Keratinocyte (primary cell): Measurements from ENCODE around the gene TRPV4. TPM values are rescaled to one million over a fixed set of nuclear protein-coding genes. Genes with fewer than 3 reads are reported as not detected.

Experiments used
- DNase-seq: peaks from one replicate; pipeline ENCODE4 v3.0.0-alpha.2; 2011; ENCODE audit warnings: low read depth, missing footprints, low spot score
- FAIRE-seq: peaks from 2 replicates; lab custom pipeline; 2011; peaks lifted over from hg19 to GRCh38; lab: Jason Lieb, UNC
- H2AFZ ChIP-seq: 2 replicates; pipeline ENCODE4 v1.6.0; 2012; ENCODE audit warnings: low read length, control low read depth, inconsistent platforms; ENCODE audit not compliant: control insufficient read depth
- H3K27ac ChIP-seq: 2 replicates; pipeline ENCODE4 v1.5.1; 2011; ENCODE audit warnings: low read length; ENCODE audit not compliant: control insufficient read depth, insufficient read depth
- H3K27me3 ChIP-seq: 3 replicates; pipeline ENCODE4 v1.6.0; 2011; ENCODE audit warnings: low read length; ENCODE audit not compliant: control insufficient read depth, insufficient read depth; ENCODE audit errors: extremely low read depth
- H3K36me3 ChIP-seq, 2 experiments: 2 replicates in 1 of 2; 3 replicates in 1 of 2; pipeline ENCODE4 v1.5.1; 2011; ENCODE audit warnings: low read length in 2 of 2, mild to moderate bottlenecking in 1 of 2; ENCODE audit not compliant: control insufficient read depth in 2 of 2, insufficient read depth in 2 of 2; ENCODE audit errors: extremely low read depth in 1 of 2
- H3K4me1 ChIP-seq: 3 replicates; pipeline ENCODE4 v1.5.1; 2011; ENCODE audit warnings: low read length; ENCODE audit not compliant: control insufficient read depth, insufficient read depth; ENCODE audit errors: extremely low read depth
- H3K4me2 ChIP-seq: 3 replicates; pipeline ENCODE4 v1.6.0; 2011; ENCODE audit warnings: low read depth, low read length; ENCODE audit not compliant: control insufficient read depth, insufficient read depth; ENCODE audit errors: extremely low read depth
- H3K4me3 ChIP-seq, 3 experiments: fragments of 200-600 bp in 1 of 3; sonication (generic) in 1 of 3; 2 replicates in 2 of 3; 3 replicates in 1 of 3; pipeline ENCODE4 v1.5.1; 2011 to 2016; ENCODE audit warnings: low read length in 3 of 3, mild to moderate bottlenecking in 3 of 3, control low read depth in 2 of 3, inconsistent platforms in 1 of 3, low read depth in 1 of 3, mixed read lengths in 1 of 3, mixed run types in 1 of 3, moderate library complexity in 1 of 3; ENCODE audit not compliant: control insufficient read depth in 2 of 3, insufficient read depth in 2 of 3; ENCODE audit errors: extremely low read depth in 1 of 3
- H3K79me2 ChIP-seq: 2 replicates; pipeline ENCODE4 v1.6.0; 2012; ENCODE audit warnings: low read length; ENCODE audit not compliant: control insufficient read depth, insufficient read depth
- H3K9ac ChIP-seq: 3 replicates; pipeline ENCODE4 v1.6.0; 2011; ENCODE audit warnings: low read length; ENCODE audit not compliant: control insufficient read depth, insufficient read depth; ENCODE audit errors: extremely low read depth
- H3K9me1 ChIP-seq: 3 replicates; pipeline ENCODE4 v1.6.0; 2011; ENCODE audit warnings: low read length; ENCODE audit not compliant: control insufficient read depth, insufficient read depth; ENCODE audit errors: extremely low read depth
- H3K9me3 ChIP-seq: 2 replicates; pipeline ENCODE4 v1.5.1; 2012; ENCODE audit warnings: low read depth, low read length; ENCODE audit not compliant: control insufficient read depth
- H4K20me1 ChIP-seq: 3 replicates; pipeline ENCODE4 v1.6.0; 2011; ENCODE audit warnings: low read length; ENCODE audit not compliant: control insufficient read depth, insufficient read depth; ENCODE audit errors: extremely low read depth
- CTCF ChIP-seq, 3 experiments: IDR thresholded peaks in 1 of 3; conservative IDR thresholded peaks in 1 of 3; optimal IDR thresholded peaks in 1 of 3; 2 replicates in 2 of 3; 3 replicates in 1 of 3; pipeline versions ENCODE3 to v1.5.1; 2011; ENCODE audit warnings: low read length in 3 of 3, mild to moderate bottlenecking in 3 of 3, moderate library complexity in 2 of 3, control low read depth in 1 of 3, inconsistent platforms in 1 of 3; ENCODE audit not compliant: insufficient read depth in 2 of 3; ENCODE audit errors: extremely low read depth in 1 of 3
- EZH2 ChIP-seq: IDR thresholded peaks from one replicate; pipeline ENCODE4 v1.6.1; 2012; ENCODE audit warnings: inconsistent platforms, mild to moderate bottlenecking, low read length, moderate library complexity
- dilution Hi-C: fragments of 300-500 bp; cut with MboI; formaldehyde crosslinking; loops from one replicate; pipeline ENCODE4 v1.7.0; 2020; ENCODE audit warnings: low sequenced_read_pairs; ENCODE audit not compliant: extremely low pct_ligation_motif_present
- polyA plus RNA-seq, 5 experiments: library from polyadenylated mRNA; depleted of rRNA in 3 of 5; stranded (reverse) in 3 of 5; stranded (forward) in 1 of 5; unstranded in 1 of 5; fragments of >200 nt; gene quantifications; 1 replicate in 1 of 5; 2 replicates in 3 of 5; 3 replicates in 1 of 5; pipeline versions ENCODE4 v1.2.1 to v1.2.3, GENCODE V29; 2011 to 2012; ENCODE audit warnings: missing spikeins in 2 of 5, low read depth in 1 of 5, low replicate concordance in 1 of 5

The TRPV4 gene
- polyA plus RNA-seq, 1 donor (not counting 4 experiments of a cell fraction or from before 2014, with no cell fraction given) = 0.46 TPM

- Histone ChIP-seq H3K27ac (no peak overlapping the region), H3K9me3 (no peaks in the 10 kb centered on the region), H2AFZ (no peak overlapping the region), H3K9me1 (peaks cover 4% of the 10 kb centered on the region), H4K20me1 (peaks cover 4% of the 10 kb centered on the region), H3K9ac (no peak overlapping the region), H3K36me3 (peaks cover 2 to 5% of the 10 kb centered on the region in 2 experiments), H3K27me3 (no peaks in the 10 kb centered on the region), H3K4me3 (no peak overlapping the region), H3K4me2 (no peak overlapping the region), H3K79me2 (peaks cover 30% of the 10 kb centered on the region), H3K4me1 (peaks cover 25% of the 10 kb centered on the region)
- no peak for FAIRE-seq
- no peak for DNase-seq
- dilution Hi-C loops = no loop called here
- TF ChIP-seq CTCF (optimal IDR thresholded peaks at IDR 0.05 in 1 of 3, IDR thresholded peaks at IDR 0.05 in 1 of 3, conservative IDR thresholded peaks at IDR 0.05 in 1 of 3; ENCODE audit: extremely low read depth in 1 of 3, insufficient read depth in 2 of 3, low read length in 3 of 3) = no peak
These were observed 40.5 kb upstream of the TRPV4 start for GRCh38 chr12:109873653-109874052.

GRCh38 chr12:109871668-109872314 is 38.6 kb upstream of the TRPV4 start:
- no peak overlapping the region for H3K4me3 ChIP-seq
- no peak overlapping the region for H3K9ac ChIP-seq
- no peaks in the 10 kb centered on the region for H3K27me3 ChIP-seq
- peaks cover 4% of the 10 kb centered on the region for H4K20me1 ChIP-seq
- H3K36me3 ChIP-seq = peaks cover 5% of the 10 kb centered on the region in 2 experiments
- H3K9me1 ChIP-seq = peaks cover 6% of the 10 kb centered on the region
- no peak overlapping the region for H2AFZ ChIP-seq
- DNase-seq (no peak), FAIRE-seq (no peak)
- peaks cover 22% of the 10 kb centered on the region for H3K79me2 ChIP-seq
- H3K9me3 ChIP-seq = no peaks in the 10 kb centered on the region
- H3K4me2 ChIP-seq = no peak overlapping the region
- H3K27ac ChIP-seq = no peak overlapping the region
- TF ChIP-seq CTCF (optimal IDR thresholded peaks at IDR 0.05 in 1 of 3, IDR thresholded peaks at IDR 0.05 in 1 of 3, conservative IDR thresholded peaks at IDR 0.05 in 1 of 3; ENCODE audit: extremely low read depth in 1 of 3, insufficient read depth in 2 of 3, low read length in 3 of 3) (no peak), EZH2 (no peak)
- dilution Hi-C loops = no loop called here
- peaks cover 27% of the 10 kb centered on the region for H3K4me1 ChIP-seq
